Hepatocyte (in vitro differentiated cells): ENCODE measurements around the gene SEMA3A. TPM values are rescaled to one million over a fixed set of nuclear protein-coding genes. Genes with fewer than 3 reads are reported as not detected.

Source experiments
- DNase-seq: peaks from one replicate; pipeline ENCODE4 v3.0.0-alpha.2; 2016; ENCODE audit warnings: low spot score
- H2AFZ ChIP-seq: fragments of 200-600 bp; sonication (generic); 2 replicates; pipeline ENCODE4 v1.6.0; 2016; ENCODE audit warnings: antibody characterized with exemption, mild to moderate bottlenecking
- H3K27ac ChIP-seq: fragments of 200-600 bp; sonication (generic); 2 replicates; pipeline ENCODE4 v1.5.1; 2016; ENCODE audit warnings: mild to moderate bottlenecking
- H3K27me3 ChIP-seq: fragments of 200-600 bp; sonication (generic); 2 replicates; pipeline ENCODE4 v1.6.1; 2016
- H3K36me3 ChIP-seq: fragments of 200-600 bp; sonication (generic); replicated peaks from 2 replicates; pipeline ENCODE4 v1.5.1; 2016; ENCODE audit warnings: low read depth; ENCODE audit not compliant: insufficient read depth
- H3K4me1 ChIP-seq: fragments of 200-600 bp; sonication (generic); 2 replicates; pipeline ENCODE4 v1.5.1; 2016; ENCODE audit warnings: mild to moderate bottlenecking, moderate library complexity; ENCODE audit not compliant: insufficient read depth
- H3K4me2 ChIP-seq: fragments of 200-600 bp; sonication (generic); 2 replicates; pipeline ENCODE4 v1.6.0; 2016
- H3K4me3 ChIP-seq: fragments of 200-600 bp; sonication (generic); 2 replicates; pipeline ENCODE4 v1.5.1; 2016; ENCODE audit warnings: mild to moderate bottlenecking
- H3K79me2 ChIP-seq: fragments of 200-600 bp; sonication (generic); 2 replicates; pipeline ENCODE4 v1.6.0; 2017; ENCODE audit warnings: mild to moderate bottlenecking
- H3K9me2 ChIP-seq: fragments of 200-600 bp; sonication (generic); replicated peaks from 2 replicates; pipeline ENCODE4 v1.6.0; 2017; ENCODE audit warnings: mild to moderate bottlenecking; ENCODE audit not compliant: insufficient read depth
- H3K9me3 ChIP-seq: fragments of 200-600 bp; sonication (generic); 2 replicates; pipeline ENCODE4 v1.5.1; 2016; ENCODE audit warnings: low read depth, mild to moderate bottlenecking
- H4K20me1 ChIP-seq: fragments of 200-600 bp; sonication (generic); 2 replicates; pipeline ENCODE4 v1.6.0; 2016; ENCODE audit warnings: mild to moderate bottlenecking; ENCODE audit not compliant: insufficient read depth, poor library complexity, severe bottlenecking
- EZH2 ChIP-seq: fragments of 200-600 bp; sonication (generic); IDR thresholded peaks from 2 replicates; pipeline ENCODE4 v1.6.1; 2016; ENCODE audit warnings: antibody characterized with exemption, mild to moderate bottlenecking, borderline replicate concordance
- EZH2phosphoT487 ChIP-seq: fragments of 200-600 bp; sonication (generic); IDR thresholded peaks from one replicate; pipeline ENCODE4 v1.6.1; 2018; ENCODE audit warnings: antibody characterized with exemption, mild to moderate bottlenecking, low read depth, moderate library complexity; ENCODE audit not compliant: unreplicated experiment, severe bottlenecking
- WGBS: methylation state at CpG from one replicate; pipeline ENCODE4 v1.1.6; 2016; ENCODE audit warnings: low lambda C conversion rate; ENCODE audit errors: missing lambda C conversion rate; 5-methylcytosine and 5-hydroxymethylcytosine counted together
- polyA plus RNA-seq: library from polyadenylated mRNA; unstranded; fragments of >200 nt; fragmentation: Nextera tagmentation; extraction: Ambion mirVana; gene quantifications from 2 replicates; pipeline ENCODE4 v1.2.1, GENCODE V29; 2016
- total RNA-seq: library from RNA; depleted of rRNA; stranded (reverse); fragments of >200 nt; gene quantifications from 2 replicates; pipeline ENCODE4 v1.2.3, GENCODE V29; 2014
- TF ChIP-seq, protein P1 (sequence below): fragments of 200-600 bp; sonication (generic); IDR thresholded peaks from 2 replicates; pipeline ENCODE4 v1.5.1; 2016; ENCODE audit warnings: antibody characterized with exemption, mild to moderate bottlenecking; ENCODE audit not compliant: poor library complexity

The SEMA3A gene
- total and polyA plus RNA-seq, 2 experiments from 2014 or later, result 19.3 to 64.6 TPM

DNA sequence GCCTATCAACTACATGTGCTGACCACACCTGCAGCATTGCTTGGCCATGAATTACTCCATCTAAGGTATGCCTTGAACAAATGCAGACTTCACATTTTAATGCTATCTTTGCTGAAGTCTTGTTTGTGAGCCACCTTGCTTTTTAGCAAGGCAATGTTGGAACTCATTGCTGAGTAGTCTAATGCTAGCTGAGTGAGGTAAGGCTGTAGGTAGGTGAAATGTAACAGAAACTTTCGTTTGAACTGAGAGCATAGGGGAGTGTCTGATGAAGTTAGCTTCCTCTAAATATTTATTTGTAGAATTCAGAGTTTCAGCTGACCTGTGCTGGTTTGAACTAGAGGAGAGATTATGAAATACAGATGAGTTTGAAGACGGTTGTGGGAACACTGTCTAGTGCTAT, 238.5 kb downstream of the SEMA3A start:
- H3K4me2 ChIP-seq, result no peak overlapping the region
- H3K27ac ChIP-seq, result peak overlapping the region; percentile 21
- no peaks in the 10 kb centered on the region for H3K27me3 ChIP-seq
- no peaks in the 10 kb centered on the region for H3K9me3 ChIP-seq
- no peaks in the 10 kb centered on the region for H3K9me2 ChIP-seq
- TF ChIP-seq, protein P1, sequence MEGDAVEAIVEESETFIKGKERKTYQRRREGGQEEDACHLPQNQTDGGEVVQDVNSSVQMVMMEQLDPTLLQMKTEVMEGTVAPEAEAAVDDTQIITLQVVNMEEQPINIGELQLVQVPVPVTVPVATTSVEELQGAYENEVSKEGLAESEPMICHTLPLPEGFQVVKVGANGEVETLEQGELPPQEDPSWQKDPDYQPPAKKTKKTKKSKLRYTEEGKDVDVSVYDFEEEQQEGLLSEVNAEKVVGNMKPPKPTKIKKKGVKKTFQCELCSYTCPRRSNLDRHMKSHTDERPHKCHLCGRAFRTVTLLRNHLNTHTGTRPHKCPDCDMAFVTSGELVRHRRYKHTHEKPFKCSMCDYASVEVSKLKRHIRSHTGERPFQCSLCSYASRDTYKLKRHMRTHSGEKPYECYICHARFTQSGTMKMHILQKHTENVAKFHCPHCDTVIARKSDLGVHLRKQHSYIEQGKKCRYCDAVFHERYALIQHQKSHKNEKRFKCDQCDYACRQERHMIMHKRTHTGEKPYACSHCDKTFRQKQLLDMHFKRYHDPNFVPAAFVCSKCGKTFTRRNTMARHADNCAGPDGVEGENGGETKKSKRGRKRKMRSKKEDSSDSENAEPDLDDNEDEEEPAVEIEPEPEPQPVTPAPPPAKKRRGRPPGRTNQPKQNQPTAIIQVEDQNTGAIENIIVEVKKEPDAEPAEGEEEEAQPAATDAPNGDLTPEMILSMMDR, result no peak
- TF ChIP-seq EZH2phosphoT487, result no peak
- no peak for TF ChIP-seq EZH2
- no peaks in the 10 kb centered on the region for H3K79me2 ChIP-seq
- 42% methylated on average over 2 of the region's 2 CpGs for WGBS
- H3K36me3 ChIP-seq, result no peaks in the 10 kb centered on the region
- no peaks in the 10 kb centered on the region for H3K4me1 ChIP-seq
- no peaks in the 10 kb centered on the region for H4K20me1 ChIP-seq
- no peak overlapping the region for H2AFZ ChIP-seq
- no peak for DNase-seq
- no peak overlapping the region for H3K4me3 ChIP-seq

DNA sequence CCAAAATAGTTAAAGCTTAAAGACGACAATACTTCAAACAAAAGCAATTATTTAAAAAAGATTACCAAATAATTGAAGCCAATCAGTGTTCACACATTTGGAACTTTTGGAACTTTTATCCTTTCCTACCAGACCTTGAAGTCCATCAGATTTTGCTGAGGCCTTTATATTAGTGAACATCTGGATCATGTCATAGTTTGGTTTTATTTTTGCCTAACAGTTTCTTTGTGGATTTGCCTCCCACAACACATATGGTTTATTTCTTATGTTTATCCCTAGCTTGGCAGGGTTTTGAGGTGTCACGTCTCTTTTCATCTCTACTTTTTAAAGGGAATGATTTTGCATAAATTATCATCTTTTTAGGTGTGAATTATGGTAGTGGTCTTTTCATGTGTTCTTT, 242.4 kb downstream of the SEMA3A start:
- Histone ChIP-seq H3K4me1 (peaks cover 5% of the 10 kb centered on the region), H3K4me2 (no peak overlapping the region), H3K27ac (no peak overlapping the region), H3K36me3 (no peaks in the 10 kb centered on the region), H3K27me3 (no peaks in the 10 kb centered on the region), H4K20me1 (no peaks in the 10 kb centered on the region), H3K9me3 (no peaks in the 10 kb centered on the region), H3K79me2 (no peaks in the 10 kb centered on the region), H3K9me2 (no peaks in the 10 kb centered on the region), H2AFZ (no peak overlapping the region), H3K4me3 (no peak overlapping the region)
- DNase-seq, result no peak
- TF ChIP-seq, protein P1, result no peak
- no peak for TF ChIP-seq EZH2
- TF ChIP-seq EZH2phosphoT487, result no peak
- WGBS, result 75% methylated on average over 2 of the region's 2 CpGs

DNA sequence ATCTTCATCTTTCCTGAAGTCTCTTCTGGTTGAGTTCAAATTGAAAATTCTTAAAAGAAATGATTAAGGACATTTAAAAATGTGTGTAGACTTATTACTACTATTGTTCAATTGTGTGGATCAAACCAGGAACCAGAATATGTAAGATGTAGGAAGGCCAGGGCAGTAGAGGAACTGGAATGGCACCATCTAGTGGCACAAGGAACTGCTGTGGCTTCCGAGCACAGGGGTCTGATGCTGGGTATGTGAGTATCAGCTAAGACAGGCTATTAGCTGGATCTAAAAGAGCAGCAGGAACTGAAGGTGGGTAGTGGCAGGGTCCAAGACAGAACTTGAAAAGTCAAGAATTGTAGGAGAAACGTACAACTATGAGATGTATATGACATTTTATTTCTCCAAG, 247.3 kb downstream of the SEMA3A start:
- Histone ChIP-seq H3K4me3 (no peak overlapping the region), H3K27me3 (no peaks in the 10 kb centered on the region), H3K4me1 (peaks cover 5% of the 10 kb centered on the region), H3K9me2 (no peaks in the 10 kb centered on the region), H3K36me3 (no peaks in the 10 kb centered on the region), H3K79me2 (no peaks in the 10 kb centered on the region), H2AFZ (no peak overlapping the region), H4K20me1 (no peaks in the 10 kb centered on the region), H3K27ac (no peak overlapping the region), H3K4me2 (no peak overlapping the region), H3K9me3 (no peaks in the 10 kb centered on the region)
- peak; percentile 10 for DNase-seq
- WGBS, result 88% methylated on average over 2 of the region's 2 CpGs
- TF ChIP-seq EZH2 (no peak), EZH2phosphoT487 (no peak)
- TF ChIP-seq, protein P1, result peak; percentile 34

DNA sequence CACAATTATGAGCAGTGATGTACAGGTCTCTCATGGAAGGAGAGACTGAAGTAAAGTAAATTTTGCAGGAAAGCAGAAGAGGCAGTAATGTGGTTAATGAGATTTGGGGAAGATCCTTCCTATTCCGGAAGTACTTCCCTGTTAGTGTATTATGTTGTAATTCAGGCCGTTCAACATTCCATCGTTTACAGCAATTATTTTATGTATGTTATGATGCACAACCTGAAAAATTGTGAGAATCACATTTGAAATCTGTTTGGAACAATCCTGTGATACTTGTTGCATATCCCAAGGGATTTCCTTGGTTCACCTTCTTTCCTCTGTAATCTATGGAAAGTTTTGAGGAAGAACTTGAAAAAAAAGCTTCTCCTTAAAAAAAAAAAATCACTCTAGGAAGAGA, 247.8 kb downstream of the SEMA3A start:
- H2AFZ ChIP-seq, result no peak overlapping the region
- peaks cover 5% of the 10 kb centered on the region for H3K4me1 ChIP-seq
- WGBS, result 96% methylated on average over 3 of the region's 3 CpGs
- no peak overlapping the region for H3K4me2 ChIP-seq
- H3K9me2 ChIP-seq, result no peaks in the 10 kb centered on the region
- H4K20me1 ChIP-seq, result no peaks in the 10 kb centered on the region
- no peaks in the 10 kb centered on the region for H3K79me2 ChIP-seq
- no peak for DNase-seq
- H3K27ac ChIP-seq, result no peak overlapping the region
- H3K9me3 ChIP-seq, result no peaks in the 10 kb centered on the region
- H3K36me3 ChIP-seq, result no peaks in the 10 kb centered on the region
- no peaks in the 10 kb centered on the region for H3K27me3 ChIP-seq
- TF ChIP-seq EZH2phosphoT487 (no peak), EZH2 (no peak)
- TF ChIP-seq, protein P1, result no peak
- no peak overlapping the region for H3K4me3 ChIP-seq
